Ishikawa (cell line): ENCODE results near the gene IPCEF1.

ENCODE experiments used
- CEBPB ChIP-seq: IDR thresholded peaks from 2 replicates; pipeline ENCODE4 v1.6.1; 2012
- EGR1 ChIP-seq: IDR thresholded peaks from 2 replicates; pipeline ENCODE4 v1.6.1; 2012
- YY1 ChIP-seq: IDR thresholded peaks from 2 replicates; pipeline ENCODE4 v1.6.1; 2012; ENCODE audit warnings: low read depth
- TF ChIP-seq, protein P1 (sequence below): IDR thresholded peaks from 2 replicates; pipeline ENCODE4 v1.6.1; 2012; ENCODE audit warnings: low read depth, mild to moderate bottlenecking

DNA sequence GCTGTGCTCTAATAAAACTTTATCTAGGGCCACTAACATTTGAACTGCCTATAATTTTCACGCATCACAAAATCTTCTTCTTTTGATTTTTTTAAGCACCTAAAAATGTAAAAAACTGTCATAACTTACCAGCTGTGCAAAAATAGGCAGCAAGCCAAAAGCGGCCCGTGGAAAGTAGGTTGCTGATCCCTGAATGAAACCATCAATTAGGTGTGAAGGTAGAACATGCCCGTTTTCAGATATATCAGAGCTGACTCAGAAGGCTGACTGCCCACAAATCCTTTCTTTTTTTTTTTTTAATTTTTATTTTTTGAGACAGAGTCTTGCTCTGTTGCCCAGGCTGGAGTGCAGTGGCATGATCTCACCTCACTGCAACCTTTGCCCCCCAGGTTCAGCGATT is 4.9 kb upstream of the IPCEF1 start:
- TF ChIP-seq, protein P1, sequence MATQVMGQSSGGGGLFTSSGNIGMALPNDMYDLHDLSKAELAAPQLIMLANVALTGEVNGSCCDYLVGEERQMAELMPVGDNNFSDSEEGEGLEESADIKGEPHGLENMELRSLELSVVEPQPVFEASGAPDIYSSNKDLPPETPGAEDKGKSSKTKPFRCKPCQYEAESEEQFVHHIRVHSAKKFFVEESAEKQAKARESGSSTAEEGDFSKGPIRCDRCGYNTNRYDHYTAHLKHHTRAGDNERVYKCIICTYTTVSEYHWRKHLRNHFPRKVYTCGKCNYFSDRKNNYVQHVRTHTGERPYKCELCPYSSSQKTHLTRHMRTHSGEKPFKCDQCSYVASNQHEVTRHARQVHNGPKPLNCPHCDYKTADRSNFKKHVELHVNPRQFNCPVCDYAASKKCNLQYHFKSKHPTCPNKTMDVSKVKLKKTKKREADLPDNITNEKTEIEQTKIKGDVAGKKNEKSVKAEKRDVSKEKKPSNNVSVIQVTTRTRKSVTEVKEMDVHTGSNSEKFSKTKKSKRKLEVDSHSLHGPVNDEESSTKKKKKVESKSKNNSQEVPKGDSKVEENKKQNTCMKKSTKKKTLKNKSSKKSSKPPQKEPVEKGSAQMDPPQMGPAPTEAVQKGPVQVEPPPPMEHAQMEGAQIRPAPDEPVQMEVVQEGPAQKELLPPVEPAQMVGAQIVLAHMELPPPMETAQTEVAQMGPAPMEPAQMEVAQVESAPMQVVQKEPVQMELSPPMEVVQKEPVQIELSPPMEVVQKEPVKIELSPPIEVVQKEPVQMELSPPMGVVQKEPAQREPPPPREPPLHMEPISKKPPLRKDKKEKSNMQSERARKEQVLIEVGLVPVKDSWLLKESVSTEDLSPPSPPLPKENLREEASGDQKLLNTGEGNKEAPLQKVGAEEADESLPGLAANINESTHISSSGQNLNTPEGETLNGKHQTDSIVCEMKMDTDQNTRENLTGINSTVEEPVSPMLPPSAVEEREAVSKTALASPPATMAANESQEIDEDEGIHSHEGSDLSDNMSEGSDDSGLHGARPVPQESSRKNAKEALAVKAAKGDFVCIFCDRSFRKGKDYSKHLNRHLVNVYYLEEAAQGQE: no peak
- no peak for TF ChIP-seq CEBPB
- no peak for TF ChIP-seq YY1
- TF ChIP-seq EGR1: no peak
